HCT116 (cell line): ENCODE data around the gene HK2.

Experiments used
- ELF1 ChIP-seq: IDR thresholded peaks from 2 replicates; pipeline ENCODE4 v1.6.1; 2012; ENCODE audit warnings: low read depth, borderline replicate concordance
- EZH2 ChIP-seq: fragments of 200-600 bp; sonication (generic); IDR thresholded peaks from 2 replicates; pipeline ENCODE4 v1.6.1; 2017; ENCODE audit warnings: antibody characterized with exemption, mixed run types
- FOSL1 ChIP-seq: IDR thresholded peaks from 2 replicates; pipeline ENCODE4 v1.6.1; 2012; ENCODE audit warnings: low read depth
- JUND ChIP-seq: IDR thresholded peaks from 2 replicates; pipeline ENCODE4 v1.6.1; 2012
- POLR2A ChIP-seq: IDR thresholded peaks from 2 replicates; pipeline ENCODE4 v1.7.0; 2011; ENCODE audit warnings: borderline replicate concordance; ENCODE audit not compliant: insufficient read depth, insufficient read length; ENCODE audit errors: extremely low read depth
- ZNF274 ChIP-seq: fragments of 200-500 bp; sonication (Bioruptor generic); IDR thresholded peaks from 2 replicates; pipeline ENCODE4 v1.6.1; 2014; ENCODE audit warnings: mild to moderate bottlenecking, low read depth, low read length, inconsistent platforms
- TF ChIP-seq, protein P1 (sequence below), 3 experiments: fragments of 200-600 bp in 1 of 3; sonication (generic) in 1 of 3; IDR thresholded peaks in 2 of 3; conservative IDR thresholded peaks in 1 of 3; 2 replicates each; pipeline ENCODE4 v1.5.1; 2012 to 2017; ENCODE audit warnings: low read depth in 2 of 3, low read length in 2 of 3, antibody characterized with exemption in 1 of 3, borderline replicate concordance in 1 of 3, control low read depth in 1 of 3, mild to moderate bottlenecking in 1 of 3, mixed read lengths in 1 of 3, mixed run types in 1 of 3, moderate library complexity in 1 of 3; ENCODE audit not compliant: insufficient read depth in 1 of 3
- TF ChIP-seq, protein P2 (sequence below): IDR thresholded peaks from 2 replicates; pipeline ENCODE4 v1.6.1; 2012; ENCODE audit warnings: low read depth

DNA sequence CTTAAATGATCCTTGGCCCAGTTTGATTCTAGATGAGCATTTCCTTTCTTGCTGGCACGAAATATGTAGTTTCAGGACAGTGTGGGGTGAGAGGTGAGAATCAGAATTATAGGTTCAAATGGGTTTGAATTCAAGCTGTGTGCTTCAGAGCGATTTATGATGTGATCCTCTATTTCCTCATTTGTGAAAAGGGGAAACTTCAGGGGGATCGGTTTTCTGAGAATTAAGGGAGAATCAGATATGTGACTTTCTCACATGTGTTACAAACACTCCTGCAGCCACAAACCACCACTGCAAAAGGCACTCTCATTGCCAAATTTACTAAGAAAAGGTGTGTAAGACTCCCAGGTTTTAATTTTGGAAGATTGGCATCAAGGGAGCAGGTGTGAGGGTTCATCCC, 24.4 kb downstream of the HK2 start:
- TF ChIP-seq JUND (no peak), ZNF274 (no peak), FOSL1 (no peak), EZH2 (no peak), POLR2A (no peak), ELF1 (no peak)
- TF ChIP-seq, protein P1, sequence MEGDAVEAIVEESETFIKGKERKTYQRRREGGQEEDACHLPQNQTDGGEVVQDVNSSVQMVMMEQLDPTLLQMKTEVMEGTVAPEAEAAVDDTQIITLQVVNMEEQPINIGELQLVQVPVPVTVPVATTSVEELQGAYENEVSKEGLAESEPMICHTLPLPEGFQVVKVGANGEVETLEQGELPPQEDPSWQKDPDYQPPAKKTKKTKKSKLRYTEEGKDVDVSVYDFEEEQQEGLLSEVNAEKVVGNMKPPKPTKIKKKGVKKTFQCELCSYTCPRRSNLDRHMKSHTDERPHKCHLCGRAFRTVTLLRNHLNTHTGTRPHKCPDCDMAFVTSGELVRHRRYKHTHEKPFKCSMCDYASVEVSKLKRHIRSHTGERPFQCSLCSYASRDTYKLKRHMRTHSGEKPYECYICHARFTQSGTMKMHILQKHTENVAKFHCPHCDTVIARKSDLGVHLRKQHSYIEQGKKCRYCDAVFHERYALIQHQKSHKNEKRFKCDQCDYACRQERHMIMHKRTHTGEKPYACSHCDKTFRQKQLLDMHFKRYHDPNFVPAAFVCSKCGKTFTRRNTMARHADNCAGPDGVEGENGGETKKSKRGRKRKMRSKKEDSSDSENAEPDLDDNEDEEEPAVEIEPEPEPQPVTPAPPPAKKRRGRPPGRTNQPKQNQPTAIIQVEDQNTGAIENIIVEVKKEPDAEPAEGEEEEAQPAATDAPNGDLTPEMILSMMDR (IDR thresholded peaks at IDR 0.05 in 2 of 3, conservative IDR thresholded peaks at IDR 0.05 in 1 of 3; ENCODE audit: borderline replicate concordance in 1 of 3, insufficient read depth in 1 of 3, low read depth in 2 of 3, low read length in 2 of 3): no peak
- TF ChIP-seq, protein P2, sequence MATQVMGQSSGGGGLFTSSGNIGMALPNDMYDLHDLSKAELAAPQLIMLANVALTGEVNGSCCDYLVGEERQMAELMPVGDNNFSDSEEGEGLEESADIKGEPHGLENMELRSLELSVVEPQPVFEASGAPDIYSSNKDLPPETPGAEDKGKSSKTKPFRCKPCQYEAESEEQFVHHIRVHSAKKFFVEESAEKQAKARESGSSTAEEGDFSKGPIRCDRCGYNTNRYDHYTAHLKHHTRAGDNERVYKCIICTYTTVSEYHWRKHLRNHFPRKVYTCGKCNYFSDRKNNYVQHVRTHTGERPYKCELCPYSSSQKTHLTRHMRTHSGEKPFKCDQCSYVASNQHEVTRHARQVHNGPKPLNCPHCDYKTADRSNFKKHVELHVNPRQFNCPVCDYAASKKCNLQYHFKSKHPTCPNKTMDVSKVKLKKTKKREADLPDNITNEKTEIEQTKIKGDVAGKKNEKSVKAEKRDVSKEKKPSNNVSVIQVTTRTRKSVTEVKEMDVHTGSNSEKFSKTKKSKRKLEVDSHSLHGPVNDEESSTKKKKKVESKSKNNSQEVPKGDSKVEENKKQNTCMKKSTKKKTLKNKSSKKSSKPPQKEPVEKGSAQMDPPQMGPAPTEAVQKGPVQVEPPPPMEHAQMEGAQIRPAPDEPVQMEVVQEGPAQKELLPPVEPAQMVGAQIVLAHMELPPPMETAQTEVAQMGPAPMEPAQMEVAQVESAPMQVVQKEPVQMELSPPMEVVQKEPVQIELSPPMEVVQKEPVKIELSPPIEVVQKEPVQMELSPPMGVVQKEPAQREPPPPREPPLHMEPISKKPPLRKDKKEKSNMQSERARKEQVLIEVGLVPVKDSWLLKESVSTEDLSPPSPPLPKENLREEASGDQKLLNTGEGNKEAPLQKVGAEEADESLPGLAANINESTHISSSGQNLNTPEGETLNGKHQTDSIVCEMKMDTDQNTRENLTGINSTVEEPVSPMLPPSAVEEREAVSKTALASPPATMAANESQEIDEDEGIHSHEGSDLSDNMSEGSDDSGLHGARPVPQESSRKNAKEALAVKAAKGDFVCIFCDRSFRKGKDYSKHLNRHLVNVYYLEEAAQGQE: no peak
